Stimulated activated CD4-positive, alpha-beta T cell treated with anti-CD3 and anti-CD28 coated beads, TNF-alpha, amount 100 ng/mL, for 48 hours (primary cell): ENCODE results near the gene BICD1.
"Not testable (repeated sequence)": the region's sequence is repeated elsewhere in the genome, so short reads cannot be mapped to it uniquely, and the experiment has no call there.

ENCODE experiments used
- DNase-seq, 3 donors: peaks; one replicate each; pipeline ENCODE4 v3.0.0-alpha.2; 2020; ENCODE audit warnings: low read depth in 3 of 3

Gene BICD1

GRCh38 chr12:32248441-32249140 is 141.9 kb downstream of the BICD1 start:
- no peak for DNase-seq

GRCh38 chr12:32249777-32250176 is 143.1 kb downstream of the BICD1 start:
- no peak for DNase-seq

- DNase-seq, result no peak
These were observed 145.8 kb downstream of the BICD1 start for GRCh38 chr12:32252199-32253073.

GRCh38 chr12:32253154-32253790 is 146.6 kb downstream of the BICD1 start:
- no peak for DNase-seq

GRCh38 chr12:32254260-32254956 is 147.8 kb downstream of the BICD1 start:
- DNase-seq, result no peak

GRCh38 chr12:32255588-32255987 is 148.9 kb downstream of the BICD1 start:
- DNase-seq, result no peak

GRCh38 chr12:32257695-32258496 is 151.2 kb downstream of the BICD1 start:
- no peak for DNase-seq

- no peak for DNase-seq
These were observed 154.0 kb downstream of the BICD1 start for GRCh38 chr12:32260696-32261095.

GRCh38 chr12:32261638-32262037 is 155.0 kb downstream of the BICD1 start:
- no peak for DNase-seq

GRCh38 chr12:32264961-32265360 is 158.3 kb downstream of the BICD1 start:
- no peak for DNase-seq

GRCh38 chr12:32265456-32265855 is 158.8 kb downstream of the BICD1 start:
- no peak for DNase-seq

- no peak for DNase-seq
These were observed 159.3 kb downstream of the BICD1 start for GRCh38 chr12:32265951-32266350.

- DNase-seq, result no peak
These were observed 160.1 kb downstream of the BICD1 start for GRCh38 chr12:32266756-32267155.

- DNase-seq, result no peak
These were observed 164.4 kb downstream of the BICD1 start for GRCh38 chr12:32270818-32271710.

- DNase-seq, result no peak
These were observed 165.8 kb downstream of the BICD1 start for GRCh38 chr12:32272465-32272864.

GRCh38 chr12:32273063-32273522 is 166.4 kb downstream of the BICD1 start:
- DNase-seq, result no peak

- peak in 1 of 3 donors; percentile 27 for DNase-seq
These were observed 167.1 kb downstream of the BICD1 start for GRCh38 chr12:32273712-32274111.

GRCh38 chr12:32274665-32275064 is 168.0 kb downstream of the BICD1 start:
- DNase-seq, result no peak

GRCh38 chr12:32275520-32275919 is 168.9 kb downstream of the BICD1 start:
- DNase-seq, result not testable (repeated sequence)

GRCh38 chr12:32277774-32278173 is 171.1 kb downstream of the BICD1 start:
- no peak for DNase-seq
